Neuronal stem cell (in vitro differentiated cells): ENCODE measurements around the gene KMT2B. TPM values are rescaled to one million over a fixed set of nuclear protein-coding genes. Genes with fewer than 3 reads are reported as not detected.
A peak's percentile ranks its signal among the peaks of the same experiment; 100 is the strongest.

Experiments
- DNase-seq: peaks from one replicate; pipeline ENCODE4 v3.0.0-alpha.2; 2013; ENCODE audit warnings: low spot score
- H2AFZ ChIP-seq: one replicate; pipeline ENCODE4 v1.6.1; 2013; ENCODE audit warnings: mild to moderate bottlenecking, low read length, inconsistent platforms
- H2AK5ac ChIP-seq: 2 replicates; pipeline ENCODE4 v1.6.1; 2013; ENCODE audit warnings: low read depth, mild to moderate bottlenecking, inconsistent platforms, low read length, moderate library complexity, mixed read lengths
- H2BK120ac ChIP-seq: 2 replicates; pipeline ENCODE4 v1.6.1; 2013; ENCODE audit warnings: low read depth, mild to moderate bottlenecking, inconsistent platforms, low read length, moderate library complexity, mixed read lengths
- H2BK12ac ChIP-seq: one replicate; pipeline ENCODE4 v1.6.1; 2013; ENCODE audit warnings: low read length, inconsistent platforms
- H2BK15ac ChIP-seq: 2 replicates; pipeline ENCODE4 v1.6.1; 2013; ENCODE audit warnings: mild to moderate bottlenecking, low read length, inconsistent platforms, mixed read lengths
- H2BK5ac ChIP-seq: one replicate; pipeline ENCODE4 v1.6.1; 2013; ENCODE audit warnings: inconsistent platforms, mild to moderate bottlenecking, low read length, moderate library complexity
- H3K14ac ChIP-seq: one replicate; pipeline ENCODE4 v1.6.1; 2013; ENCODE audit warnings: low read length, inconsistent platforms
- H3K18ac ChIP-seq: 2 replicates; pipeline ENCODE4 v1.6.1; 2013; ENCODE audit warnings: low read length, inconsistent platforms
- H3K23ac ChIP-seq: 2 replicates; pipeline ENCODE4 v1.6.1; 2013; ENCODE audit warnings: low read depth, mild to moderate bottlenecking, mixed read lengths, low read length, inconsistent platforms; ENCODE audit not compliant: poor library complexity
- H3K27ac ChIP-seq: replicated peaks from 3 replicates; pipeline ENCODE4 v1.5.1; 2013; ENCODE audit warnings: low read length, inconsistent platforms
- H3K27me3 ChIP-seq, 3 experiments: 2 replicates each; pipeline ENCODE4 v1.6.1; 2013; ENCODE audit warnings: low read length in 3 of 3, mild to moderate bottlenecking in 2 of 3, inconsistent platforms in 1 of 3, low read depth in 1 of 3, mixed read lengths in 1 of 3, moderate library complexity in 1 of 3; ENCODE audit not compliant: control insufficient read depth in 3 of 3, insufficient read depth in 3 of 3
- H3K36me3 ChIP-seq, 2 donors: replicated peaks in 1 of 2; 2 replicates each; pipeline ENCODE4 v1.6.1; 2013; ENCODE audit warnings: low read length in 2 of 2; ENCODE audit not compliant: control insufficient read depth in 2 of 2, insufficient read depth in 2 of 2
- H3K4ac ChIP-seq: 2 replicates; pipeline ENCODE4 v1.6.1; 2013; ENCODE audit warnings: inconsistent platforms, mild to moderate bottlenecking, low read length, moderate library complexity
- H3K4me1 ChIP-seq, 2 donors: 1 replicate in 1 of 2; 2 replicates in 1 of 2; pipeline ENCODE4 v1.6.1; 2013; ENCODE audit warnings: low read length in 2 of 2, low read depth in 1 of 2; ENCODE audit not compliant: control insufficient read depth in 2 of 2, insufficient read depth in 1 of 2
- H3K4me2 ChIP-seq: one replicate; pipeline ENCODE4 v1.6.1; 2013; ENCODE audit warnings: mild to moderate bottlenecking, low read length, inconsistent platforms; ENCODE audit not compliant: insufficient read depth, poor library complexity, severe bottlenecking
- H3K4me3 ChIP-seq, 2 donors: 2 replicates each; pipeline ENCODE4 v1.5.1; 2013; ENCODE audit warnings: low read length in 2 of 2, mild to moderate bottlenecking in 2 of 2, inconsistent platforms in 1 of 2, moderate library complexity in 1 of 2
- H3K79me1 ChIP-seq: one replicate; pipeline ENCODE4 v1.6.1; 2013; ENCODE audit warnings: low read depth, mild to moderate bottlenecking, inconsistent platforms, low read length, moderate library complexity
- H3K9ac ChIP-seq: one replicate; pipeline ENCODE4 v1.6.1; 2013; ENCODE audit warnings: mild to moderate bottlenecking, low read depth, low read length, inconsistent platforms; ENCODE audit not compliant: poor library complexity
- H3K9me3 ChIP-seq, 2 donors: replicated peaks in 1 of 2; 2 replicates each; pipeline versions ENCODE3 to v1.6.1; 2013; ENCODE audit warnings: low read length in 2 of 2, mild to moderate bottlenecking in 2 of 2, inconsistent platforms in 1 of 2, low read depth in 1 of 2, mixed read lengths in 1 of 2, moderate library complexity in 1 of 2; ENCODE audit not compliant: control insufficient read depth in 2 of 2, insufficient read depth in 1 of 2
- H4K8ac ChIP-seq: one replicate; pipeline ENCODE4 v1.6.1; 2013; ENCODE audit warnings: low read depth, mild to moderate bottlenecking, inconsistent platforms, low read length, moderate library complexity
- H4K91ac ChIP-seq: one replicate; pipeline ENCODE4 v1.6.1; 2013; ENCODE audit warnings: low read length, low read depth, mild to moderate bottlenecking, inconsistent platforms; ENCODE audit not compliant: poor library complexity
- WGBS, 2 donors: extraction: QIAGEN DNeasy Blood & Tissue Kit; methylation state at CpG; one replicate each; pipeline ENCODE4 v1.1.7; 2013; ENCODE audit warnings: missing lambda C conversion rate in 2 of 2, mixed read lengths in 1 of 2; ENCODE audit not compliant: insufficient read length in 2 of 2, insufficient replicate concordance in 1 of 2; ENCODE audit errors: extremely low coverage in 2 of 2; 5-methylcytosine and 5-hydroxymethylcytosine counted together
- polyA plus RNA-seq, 2 experiments: library from polyadenylated mRNA; stranded (reverse); fragments of 200-250 nt; gene quantifications; one replicate each; pipeline ENCODE4 v1.2.3, GENCODE V29; 2013

KMT2B gene
- polyA plus RNA-seq (2013, experiment 1 of 2), result 11.4 TPM
- 11.1 TPM for polyA plus RNA-seq (2013, experiment 2 of 2)

- Histone ChIP-seq H3K79me1 (peaks cover 22% of the 10 kb centered on the region), H2AFZ (peak within 1 kb of the TSS; percentile 96), H3K27ac (peak within 1 kb of the TSS; percentile 94), H3K18ac (peak within 1 kb of the TSS; percentile 96), H3K14ac (peak within 1 kb of the TSS; percentile 97), H3K23ac (peak within 1 kb of the TSS; percentile 67), H3K4me1 (peaks cover 15 to 21% of the 10 kb centered on the region in 2 donors), H3K9ac (peak within 1 kb of the TSS; percentile 97), H3K27me3 (peaks cover 0 to 5% (median 0%) of the 10 kb centered on the region in 3 experiments), H2AK5ac (peak within 1 kb of the TSS; percentile 81), H4K91ac (no peak within 1 kb of the TSS), H2BK120ac (peak within 1 kb of the TSS; percentile 61), H3K9me3 (no peaks in the 10 kb centered on the region), H3K4me3 (peak within 1 kb of the TSS; percentile 86 to 99), H3K4me2 (peak within 1 kb of the TSS; percentile 99), H2BK5ac (peak within 1 kb of the TSS; percentile 98), H2BK12ac (no peak within 1 kb of the TSS), H3K36me3 (peaks cover 20 to 32% of the 10 kb centered on the region in 2 donors), H4K8ac (peak within 1 kb of the TSS; percentile 72), H2BK15ac (peak within 1 kb of the TSS; percentile 37), H3K4ac (peak within 1 kb of the TSS; percentile 42)
- WGBS, 2 donors, result no CpG with 5 or more reads among the region's 109 CpGs
- DNase-seq, result no peak
These were observed at the start of gene KMT2B for GRCh38 chr19:35717665-35718344. KMT2B (plus strand) TSS chr19:35718003; CDS start chr19:35718019, 16 bp downstream.

- peak overlapping the region; percentile 82 for H2BK12ac ChIP-seq
- WGBS, 2 donors, result no CpG with 5 or more reads among the region's 6 CpGs
- H3K36me3 ChIP-seq, result no peaks in the 10 kb centered on the region
- H3K4ac ChIP-seq, result no peak overlapping the region
- H3K79me1 ChIP-seq, result no peaks in the 10 kb centered on the region
- no peak overlapping the region for H3K4me2 ChIP-seq
- no peak for DNase-seq
- H3K4me3 ChIP-seq, result no peak overlapping the region
- no peak overlapping the region for H3K14ac ChIP-seq
- H3K9ac ChIP-seq, result no peak overlapping the region
- H3K27me3 ChIP-seq, result peaks cover 0 to 15% (median 10%) of the 10 kb centered on the region in 3 experiments
- H3K27ac ChIP-seq, result no peak overlapping the region
- no peak overlapping the region for H4K8ac ChIP-seq
- H4K91ac ChIP-seq, result no peak overlapping the region
- no peak overlapping the region for H2BK120ac ChIP-seq
- H3K9me3 ChIP-seq, result peaks cover 0 to 3% of the 10 kb centered on the region in 2 donors
- H3K23ac ChIP-seq, result no peak overlapping the region
- H2AK5ac ChIP-seq, result peak overlapping the region; percentile 94
- peaks cover 0 to 5% of the 10 kb centered on the region in 2 donors for H3K4me1 ChIP-seq
- H3K18ac ChIP-seq, result no peak overlapping the region
- H2BK5ac ChIP-seq, result no peak overlapping the region
- H2AFZ ChIP-seq, result no peak overlapping the region
- no peak overlapping the region for H2BK15ac ChIP-seq
These were observed 48.2 kb upstream of the KMT2B start for GRCh38 chr19:35669566-35669965.

- H2BK12ac ChIP-seq, result peak overlapping the region; percentile 82
- H3K27me3 ChIP-seq, result peaks cover 0 to 15% (median 10%) of the 10 kb centered on the region in 3 experiments
- no peak overlapping the region for H4K8ac ChIP-seq
- no peak overlapping the region for H3K9ac ChIP-seq
- peak overlapping the region; percentile 80 for H3K23ac ChIP-seq
- H3K4me3 ChIP-seq, result peak overlapping the region in 1 of 2 donors; percentile 16
- H3K4me1 ChIP-seq, result peaks cover 0 to 5% of the 10 kb centered on the region in 2 donors
- H3K79me1 ChIP-seq, result no peaks in the 10 kb centered on the region
- H3K4me2 ChIP-seq, result no peak overlapping the region
- H3K9me3 ChIP-seq, result peaks cover 0 to 3% of the 10 kb centered on the region in 2 donors
- no peak overlapping the region for H2BK120ac ChIP-seq
- no peak for DNase-seq
- peak overlapping the region; percentile 17 for H3K18ac ChIP-seq
- no peak overlapping the region for H2BK5ac ChIP-seq
- H2AK5ac ChIP-seq, result peak overlapping the region; percentile 94
- H2AFZ ChIP-seq, result no peak overlapping the region
- H3K14ac ChIP-seq, result no peak overlapping the region
- H3K4ac ChIP-seq, result no peak overlapping the region
- no peak overlapping the region for H4K91ac ChIP-seq
- H3K36me3 ChIP-seq, result no peaks in the 10 kb centered on the region
- H3K27ac ChIP-seq, result no peak overlapping the region
- no peak overlapping the region for H2BK15ac ChIP-seq
- no CpG with 5 or more reads among the region's 4 CpGs for WGBS, 2 donors
These were observed 47.8 kb upstream of the KMT2B start for GRCh38 chr19:35669974-35670373.

GRCh38 chr19:35670686-35671085 is 47.1 kb upstream of the KMT2B start:
- H3K18ac ChIP-seq, result no peak overlapping the region

More at GRCh38 chr19:35670686-35671085, 47.1 kb upstream of the KMT2B start:
- Histone ChIP-seq H3K9me3 (peaks cover 0 to 3% of the 10 kb centered on the region in 2 donors), H4K8ac (no peak overlapping the region), H2BK12ac (no peak overlapping the region), H3K4ac (no peak overlapping the region), H4K91ac (no peak overlapping the region), H3K4me2 (no peak overlapping the region), H2BK5ac (no peak overlapping the region), H2AFZ (no peak overlapping the region), H3K23ac (no peak overlapping the region), H3K9ac (no peak overlapping the region), H3K27ac (no peak overlapping the region), H3K4me1 (peaks cover 0 to 5% of the 10 kb centered on the region in 2 donors), H3K36me3 (no peaks in the 10 kb centered on the region), H2BK120ac (no peak overlapping the region), H3K27me3 (peaks cover 0 to 18% (median 10%) of the 10 kb centered on the region in 3 experiments), H2BK15ac (no peak overlapping the region), H3K79me1 (no peaks in the 10 kb centered on the region), H2AK5ac (no peak overlapping the region), H3K14ac (no peak overlapping the region), H3K4me3 (no peak overlapping the region)
- WGBS, 2 donors, result no CpG with 5 or more reads among the region's 1 CpG
- no peak for DNase-seq
